KMS-11 (cell line): ENCODE results near the gene MYD88.

Experiments used
- H2AFZ ChIP-seq: fragments of 200-600 bp; sonication (generic); 2 replicates; pipeline ENCODE4 v1.6.1; 2016; ENCODE audit warnings: antibody characterized with exemption, mixed run types, low read depth
- H3K27ac ChIP-seq: fragments of 200-600 bp; sonication (generic); 2 replicates; pipeline ENCODE4 v1.6.1; 2016; ENCODE audit warnings: mild to moderate bottlenecking, mixed run types
- H3K27me3 ChIP-seq: fragments of 200-600 bp; sonication (generic); 2 replicates; pipeline ENCODE4 v1.6.1; 2017; ENCODE audit warnings: mild to moderate bottlenecking, low read depth, mixed run types, moderate library complexity; ENCODE audit not compliant: insufficient read depth
- H3K36me3 ChIP-seq: fragments of 200-600 bp; sonication (generic); 2 replicates; pipeline ENCODE4 v1.6.1; 2017; ENCODE audit warnings: mild to moderate bottlenecking, mixed run types; ENCODE audit not compliant: insufficient read depth
- H3K4me1 ChIP-seq: fragments of 200-600 bp; sonication (generic); 2 replicates; pipeline ENCODE4 v1.6.1; 2016; ENCODE audit warnings: mild to moderate bottlenecking, low read depth, mixed run types; ENCODE audit not compliant: poor library complexity, severe bottlenecking
- H3K4me2 ChIP-seq: fragments of 200-600 bp; sonication (generic); 2 replicates; pipeline ENCODE4 v1.7.0; 2016; ENCODE audit warnings: mild to moderate bottlenecking, mixed run types
- H3K4me3 ChIP-seq: fragments of 200-600 bp; sonication (generic); IDR thresholded peaks from 2 replicates; pipeline ENCODE4 v1.6.1; 2017; ENCODE audit warnings: low read depth, low read length, mixed read lengths; ENCODE audit not compliant: insufficient read depth
- H3K79me2 ChIP-seq: fragments of 200-600 bp; sonication (generic); 2 replicates; pipeline ENCODE4 v1.6.1; 2016; ENCODE audit warnings: low read depth, mixed run types; ENCODE audit not compliant: insufficient read depth
- H3K9ac ChIP-seq: fragments of 200-600 bp; sonication (generic); 2 replicates; pipeline ENCODE4 v1.6.1; 2016; ENCODE audit warnings: mild to moderate bottlenecking, mixed run types
- H4K20me1 ChIP-seq: fragments of 200-600 bp; sonication (generic); 2 replicates; pipeline ENCODE4 v1.6.1; 2016; ENCODE audit warnings: mild to moderate bottlenecking, mixed run types; ENCODE audit not compliant: insufficient read depth
- TF ChIP-seq, protein P1 (sequence below): fragments of 200-600 bp; sonication (generic); conservative IDR thresholded peaks from 2 replicates; pipeline ENCODE4 v1.6.1; 2017; ENCODE audit warnings: low read depth, mild to moderate bottlenecking, antibody characterized with exemption, low read length, moderate library complexity, mixed read lengths

Gene MYD88

GRCh38 chr3:38120693-38121450, 17.6 kb upstream of the MYD88 start:
- TF ChIP-seq, protein P1, sequence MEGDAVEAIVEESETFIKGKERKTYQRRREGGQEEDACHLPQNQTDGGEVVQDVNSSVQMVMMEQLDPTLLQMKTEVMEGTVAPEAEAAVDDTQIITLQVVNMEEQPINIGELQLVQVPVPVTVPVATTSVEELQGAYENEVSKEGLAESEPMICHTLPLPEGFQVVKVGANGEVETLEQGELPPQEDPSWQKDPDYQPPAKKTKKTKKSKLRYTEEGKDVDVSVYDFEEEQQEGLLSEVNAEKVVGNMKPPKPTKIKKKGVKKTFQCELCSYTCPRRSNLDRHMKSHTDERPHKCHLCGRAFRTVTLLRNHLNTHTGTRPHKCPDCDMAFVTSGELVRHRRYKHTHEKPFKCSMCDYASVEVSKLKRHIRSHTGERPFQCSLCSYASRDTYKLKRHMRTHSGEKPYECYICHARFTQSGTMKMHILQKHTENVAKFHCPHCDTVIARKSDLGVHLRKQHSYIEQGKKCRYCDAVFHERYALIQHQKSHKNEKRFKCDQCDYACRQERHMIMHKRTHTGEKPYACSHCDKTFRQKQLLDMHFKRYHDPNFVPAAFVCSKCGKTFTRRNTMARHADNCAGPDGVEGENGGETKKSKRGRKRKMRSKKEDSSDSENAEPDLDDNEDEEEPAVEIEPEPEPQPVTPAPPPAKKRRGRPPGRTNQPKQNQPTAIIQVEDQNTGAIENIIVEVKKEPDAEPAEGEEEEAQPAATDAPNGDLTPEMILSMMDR, result no peak
- H2AFZ ChIP-seq, result no peak overlapping the region
- no peaks in the 10 kb centered on the region for H3K27me3 ChIP-seq
- no peak overlapping the region for H3K4me2 ChIP-seq
- no peaks in the 10 kb centered on the region for H3K4me1 ChIP-seq
- H3K79me2 ChIP-seq, result no peaks in the 10 kb centered on the region
- H4K20me1 ChIP-seq, result no peaks in the 10 kb centered on the region
- no peaks in the 10 kb centered on the region for H3K36me3 ChIP-seq
- no peak overlapping the region for H3K27ac ChIP-seq
- H3K4me3 ChIP-seq, result no peak overlapping the region
- H3K9ac ChIP-seq, result no peak overlapping the region

GRCh38 chr3:38121451-38121831, 17.0 kb upstream of the MYD88 start:
- TF ChIP-seq, protein P1, result no peak
- Histone ChIP-seq H3K27me3 (no peaks in the 10 kb centered on the region), H3K79me2 (no peaks in the 10 kb centered on the region), H3K4me1 (no peaks in the 10 kb centered on the region), H2AFZ (no peak overlapping the region), H3K4me3 (no peak overlapping the region), H4K20me1 (no peaks in the 10 kb centered on the region), H3K9ac (no peak overlapping the region), H3K27ac (no peak overlapping the region), H3K4me2 (no peak overlapping the region), H3K36me3 (no peaks in the 10 kb centered on the region)

DNA sequence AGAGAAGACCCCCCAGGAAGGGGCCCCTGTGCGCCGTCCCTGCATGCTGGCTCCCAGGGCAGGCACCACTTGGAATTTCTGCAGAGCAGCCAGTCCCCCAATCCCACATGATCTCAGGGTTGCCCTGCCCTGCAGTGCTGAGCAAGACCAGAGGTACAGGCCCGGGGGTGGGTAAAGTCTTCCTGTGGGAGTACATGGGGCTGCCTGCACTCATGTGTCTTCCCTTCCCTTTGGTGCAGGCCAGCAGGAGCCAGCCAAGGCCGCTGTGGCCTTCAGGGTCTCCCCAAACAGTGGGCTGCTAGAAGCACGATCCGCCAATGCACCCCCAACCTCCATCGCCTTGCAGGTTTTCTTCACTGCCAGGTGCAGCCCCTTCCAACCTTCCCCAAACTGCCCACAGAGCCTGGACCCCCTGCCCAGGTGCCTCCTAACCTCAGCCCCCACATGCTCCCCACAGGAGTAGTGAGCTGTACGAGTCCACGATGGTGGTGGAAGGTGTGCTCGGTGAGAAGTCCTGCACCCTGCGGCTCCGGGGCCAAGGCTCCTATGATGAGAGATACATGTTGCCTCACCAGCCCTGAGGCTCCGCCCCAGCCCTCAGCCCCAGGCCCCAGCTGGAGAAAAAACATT, 16.5 kb upstream of the MYD88 start:
- Histone ChIP-seq H2AFZ (no peak overlapping the region), H3K36me3 (no peaks in the 10 kb centered on the region), H3K4me3 (no peak overlapping the region), H3K79me2 (no peaks in the 10 kb centered on the region), H3K4me1 (no peaks in the 10 kb centered on the region), H4K20me1 (no peaks in the 10 kb centered on the region), H3K27me3 (no peaks in the 10 kb centered on the region), H3K4me2 (no peak overlapping the region), H3K9ac (no peak overlapping the region), H3K27ac (no peak overlapping the region)
- TF ChIP-seq, protein P1, result no peak

GRCh38 chr3:38122712-38123290, 15.7 kb upstream of the MYD88 start:
- Histone ChIP-seq H3K9ac (no peak overlapping the region), H3K27ac (no peak overlapping the region), H3K79me2 (no peaks in the 10 kb centered on the region), H3K36me3 (no peaks in the 10 kb centered on the region), H3K4me2 (no peak overlapping the region), H3K4me1 (no peaks in the 10 kb centered on the region), H2AFZ (no peak overlapping the region), H3K27me3 (no peaks in the 10 kb centered on the region), H3K4me3 (no peak overlapping the region), H4K20me1 (no peaks in the 10 kb centered on the region)
- TF ChIP-seq, protein P1, result no peak
